ENCODE results near the gene PSME1. TPM values are rescaled to one million over a fixed set of nuclear protein-coding genes. Genes with fewer than 3 reads are reported as not detected.

The PSME1 gene
- total and polyA plus RNA-seq, 2 of the 13 experiments (the other 11 are each of a cell fraction or from before 2014, with no cell fraction given), result 159 to 608 TPM

- TF ChIP-seq ATF5 (CRISPR knock-in tag; IDR thresholded peaks at IDR 0.05; ENCODE audit: low read depth), result peak; percentile 18; the same call in 1 of the 2 replicates
- TF ChIP-seq SRSF1 (optimal IDR thresholded peaks at IDR 0.05; ENCODE audit: low read depth, low read length), result peak; percentile 85
- no peak; the same call in 1 of the 2 replicates for TF ChIP-seq ZNF292 (CRISPR knock-in tag; IDR thresholded peaks at IDR 0.05; ENCODE audit: borderline replicate concordance, low read depth)
- 0 out of 2 replicates have a peak, but pooled peaks have one; percentile 8 for TF ChIP-seq AFF4 (CRISPR knock-in tag; IDR thresholded peaks at IDR 0.05)
- TF ChIP-seq ZNF256 (CRISPR knock-in tag; conservative IDR thresholded peaks at IDR 0.05), result peak; percentile 91
- TF ChIP-seq ZFP41 (CRISPR knock-in tag; IDR thresholded peaks at IDR 0.05; ENCODE audit: borderline replicate concordance), result peak; percentile 78; the same call in 1 of the 2 replicates
- TF ChIP-seq ZFY (CRISPR knock-in tag; IDR thresholded peaks at IDR 0.05), result peak; percentile 98
- no peak for TF ChIP-seq ZNF296 (CRISPR knock-in tag; conservative IDR thresholded peaks at IDR 0.05)
- TF ChIP-seq CBX5 (CRISPR knock-in tag; IDR thresholded peaks at IDR 0.05; ENCODE audit: borderline replicate concordance), result 0 out of 2 replicates have a peak, but pooled peaks have one; percentile 39
- no peak; the same call in 1 of the 2 replicates for TF ChIP-seq ZBTB26 (CRISPR knock-in tag; IDR thresholded peaks at IDR 0.05; ENCODE audit: borderline replicate concordance)
- peak; percentile 80; the same call in 1 of the 2 replicates for TF ChIP-seq ARNTL (CRISPR knock-in tag; IDR thresholded peaks at IDR 0.05)
- peak; percentile 52; the same call in 1 of the 2 replicates for TF ChIP-seq MTA1 (CRISPR knock-in tag; IDR thresholded peaks at IDR 0.05; ENCODE audit: borderline replicate concordance)
- TF ChIP-seq SIX1 (CRISPR knock-in tag; IDR thresholded peaks at IDR 0.05; ENCODE audit: borderline replicate concordance), result peak; percentile 52; the same call in 1 of the 2 replicates
- no peak for TF ChIP-seq ZNF496 (CRISPR knock-in tag; IDR thresholded peaks at IDR 0.05; ENCODE audit: insufficient replicate concordance)
- TF ChIP-seq GTF3A (CRISPR knock-in tag; conservative IDR thresholded peaks at IDR 0.05), result no peak; the same call in 1 of the 2 replicates
- TF ChIP-seq RCOR2 (CRISPR knock-in tag; IDR thresholded peaks at IDR 0.05), result peak; percentile 75; the same call in 1 of the 2 replicates
- TF ChIP-seq CHCHD3 (CRISPR knock-in tag; IDR thresholded peaks at IDR 0.05), result no peak
- peak; percentile 99 for TF ChIP-seq ZNF550 (CRISPR knock-in tag; IDR thresholded peaks at IDR 0.05; ENCODE audit: borderline replicate concordance)
- TF ChIP-seq POGK (CRISPR knock-in tag; conservative IDR thresholded peaks at IDR 0.05), result no peak
Measured at GRCh38 chr14:24146978-24147760, 11.2 kb downstream of the PSME1 start, which contains the start of gene RNF31 (continued).

Measured in HepG2 (cell line).